Transverse colon (tissue), 4 donors: ENCODE measurements around the gene RALBP1.

Experiments
- POLR2A ChIP-seq: fragments of 450-650 bp; IDR thresholded peaks from one replicate; pipeline ENCODE4 v1.6.1; 2016; ENCODE audit warnings: antibody characterized with exemption, mild to moderate bottlenecking, moderate library complexity
- POLR2AphosphoS5 ChIP-seq, 3 donors: sonication (generic); formaldehyde crosslinking; IDR thresholded peaks; one replicate each; pipeline ENCODE4 v1.6.1; 2016; ENCODE audit warnings: antibody characterized with exemption in 3 of 3
- TF ChIP-seq, protein P1 (sequence below), 5 experiments: fragments of 200-600 bp in 3 of 5; fragments of 450-650 bp in 2 of 5; sonication (generic) in 3 of 5; IDR thresholded peaks; 1 replicate in 2 of 5; 2 replicates in 3 of 5; pipeline ENCODE4 v1.5.1; 2016 to 2017; ENCODE audit warnings: antibody characterized with exemption in 5 of 5, inconsistent platforms in 3 of 5, mild to moderate bottlenecking in 2 of 5, moderate library complexity in 1 of 5

DNA sequence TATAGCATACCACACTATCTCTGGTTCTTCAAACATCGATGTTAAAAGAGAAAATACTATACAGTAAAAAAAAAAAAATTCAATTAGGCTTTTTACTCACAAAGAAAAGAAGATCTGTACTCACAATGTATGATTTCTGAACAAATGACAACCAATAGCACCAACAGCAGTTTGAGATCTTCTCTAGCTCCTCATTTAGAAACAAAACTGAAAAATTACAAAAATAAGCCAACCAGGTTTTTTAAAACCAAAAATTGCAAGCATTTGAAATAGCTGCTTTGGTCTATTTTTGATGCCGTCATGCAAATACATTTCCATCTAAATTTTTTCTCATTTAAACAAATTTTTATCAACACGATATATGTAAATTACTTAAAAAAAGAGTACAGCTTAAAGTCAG, 34.3 kb upstream of the RALBP1 start:
- TF ChIP-seq, protein P1, sequence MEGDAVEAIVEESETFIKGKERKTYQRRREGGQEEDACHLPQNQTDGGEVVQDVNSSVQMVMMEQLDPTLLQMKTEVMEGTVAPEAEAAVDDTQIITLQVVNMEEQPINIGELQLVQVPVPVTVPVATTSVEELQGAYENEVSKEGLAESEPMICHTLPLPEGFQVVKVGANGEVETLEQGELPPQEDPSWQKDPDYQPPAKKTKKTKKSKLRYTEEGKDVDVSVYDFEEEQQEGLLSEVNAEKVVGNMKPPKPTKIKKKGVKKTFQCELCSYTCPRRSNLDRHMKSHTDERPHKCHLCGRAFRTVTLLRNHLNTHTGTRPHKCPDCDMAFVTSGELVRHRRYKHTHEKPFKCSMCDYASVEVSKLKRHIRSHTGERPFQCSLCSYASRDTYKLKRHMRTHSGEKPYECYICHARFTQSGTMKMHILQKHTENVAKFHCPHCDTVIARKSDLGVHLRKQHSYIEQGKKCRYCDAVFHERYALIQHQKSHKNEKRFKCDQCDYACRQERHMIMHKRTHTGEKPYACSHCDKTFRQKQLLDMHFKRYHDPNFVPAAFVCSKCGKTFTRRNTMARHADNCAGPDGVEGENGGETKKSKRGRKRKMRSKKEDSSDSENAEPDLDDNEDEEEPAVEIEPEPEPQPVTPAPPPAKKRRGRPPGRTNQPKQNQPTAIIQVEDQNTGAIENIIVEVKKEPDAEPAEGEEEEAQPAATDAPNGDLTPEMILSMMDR (IDR thresholded peaks at IDR 0.05) = no peak
- TF ChIP-seq POLR2A (no peak), POLR2AphosphoS5 (IDR thresholded peaks at IDR 0.05) (no peak)
